Measurements from ENCODE around the gene CABP4. TPM values are rescaled to one million over a fixed set of nuclear protein-coding genes. Genes with fewer than 3 reads are reported as not detected.
A peak's percentile ranks its signal among the peaks of the same experiment; 100 is the strongest.

Gene CABP4
- total RNA-seq, 2 experiments from 2014 or later, result 2.8 to 3.0 TPM

- no peak overlapping the region for H3K4me3 Mint-ChIP-seq
- DNase-seq (no peak), ATAC-seq (ENCODE audit: low read depth) (no peak)
- no peaks in the 10 kb centered on the region for H3K9me3 Mint-ChIP-seq
- no peaks in the 10 kb centered on the region for H3K27me3 Mint-ChIP-seq
- peak overlapping the region; percentile 65 for H3K27ac Mint-ChIP-seq
- POLR2A ChIA-PET, result interaction anchor here (1.0 to 16.1 kb wide), 13 partner anchors 8 to 141 kb away, joined by 3 to 412 read pairs (median 6); partner anchors contain the start of genes CORO1B, PPP1CA, PTPRCAP and RAD9A
- H3K4me1 Mint-ChIP-seq, result peaks cover 65% of the 10 kb centered on the region
- peaks cover 9% of the 10 kb centered on the region for H3K36me3 Mint-ChIP-seq
These were observed 42.5 kb upstream of the CABP4 start for GRCh38 chr11:67412495-67413179.

GRCh38 chr11:67413266-67413849 is 41.8 kb upstream of the CABP4 start:
- DNase-seq (no peak), ATAC-seq (ENCODE audit: low read depth) (no peak)
- Mint-ChIP-seq H3K27me3 (no peaks in the 10 kb centered on the region), H3K4me1 (peaks cover 65% of the 10 kb centered on the region), H3K27ac (peak overlapping the region; percentile 65), H3K9me3 (no peaks in the 10 kb centered on the region), H3K4me3 (no peak overlapping the region), H3K36me3 (peaks cover 6% of the 10 kb centered on the region)
- POLR2A ChIA-PET, result interaction anchor here (1.1 to 16.1 kb wide), 9 partner anchors 7 to 125 kb away, joined by 3 to 412 read pairs (median 10); partner anchors contain the start of genes CORO1B, PPP1CA, PTPRCAP and RAD9A

- ATAC-seq (ENCODE audit: low read depth), result no peak
- Mint-ChIP-seq H3K4me3 (peak within 1 kb of the TSS; percentile 83), H3K4me1 (peaks cover 58% of the 10 kb centered on the region), H3K27ac (peak within 1 kb of the TSS; percentile 86), H3K9me3 (no peaks in the 10 kb centered on the region), H3K36me3 (no peaks in the 10 kb centered on the region), H3K27me3 (no peaks in the 10 kb centered on the region)
- POLR2A ChIA-PET, result interaction anchor here (0.6 to 16.1 kb wide), 5 partner anchors 8 to 49 kb away, joined by 3 to 412 read pairs (median 123); partner anchors contain the start of genes PPP1CA, PTPRCAP, RPS6KB2 and TBC1D10C
- DNase-seq, result no peak
These were observed 39.5 kb upstream of the CABP4 start, which contains the start of gene CARNS1 for GRCh38 chr11:67415501-67416304. TSS of gene CARNS1 (plus strand) at chr11:67415678. CDS start at chr11:67416200, 522 bp downstream.

- POLR2A ChIA-PET, result interaction anchor here (0.6 to 16.1 kb wide), 6 partner anchors 9 to 68 kb away, joined by 3 to 412 read pairs (median 80); partner anchors contain the start of genes AIP, PPP1CA, PTPRCAP and RPS6KB2
- H3K9me3 Mint-ChIP-seq, result no peaks in the 10 kb centered on the region
- peak overlapping the region; percentile 78 for H3K4me3 Mint-ChIP-seq
- no peaks in the 10 kb centered on the region for H3K27me3 Mint-ChIP-seq
- DNase-seq (peak; percentile 57), ATAC-seq (ENCODE audit: low read depth) (peak; percentile 2)
- H3K36me3 Mint-ChIP-seq, result no peaks in the 10 kb centered on the region
- peaks cover 53% of the 10 kb centered on the region for H3K4me1 Mint-ChIP-seq
- H3K27ac Mint-ChIP-seq, result peak overlapping the region; percentile 80
These were observed 38.5 kb upstream of the CABP4 start for GRCh38 chr11:67416416-67417335.

- ATAC-seq (ENCODE audit: low read depth) (no peak), DNase-seq (peak; percentile 41)
- peak overlapping the region; percentile 84 for H3K4me3 Mint-ChIP-seq
- H3K27ac Mint-ChIP-seq, result peak overlapping the region; percentile 88
- H3K4me1 Mint-ChIP-seq, result peaks cover 46% of the 10 kb centered on the region
- no peaks in the 10 kb centered on the region for H3K36me3 Mint-ChIP-seq
- POLR2A ChIA-PET, result interaction anchor here (0.6 to 16.1 kb wide), 6 partner anchors 9 to 67 kb away, joined by 3 to 412 read pairs (median 80); partner anchors contain the start of genes AIP, PPP1CA, PTPRCAP and RPS6KB2
- no peaks in the 10 kb centered on the region for H3K27me3 Mint-ChIP-seq
- H3K9me3 Mint-ChIP-seq, result no peaks in the 10 kb centered on the region
These were observed 37.7 kb upstream of the CABP4 start for GRCh38 chr11:67417425-67417824.

- Mint-ChIP-seq H3K27me3 (no peaks in the 10 kb centered on the region), H3K27ac (peak overlapping the region; percentile 88), H3K36me3 (no peaks in the 10 kb centered on the region), H3K4me3 (peak overlapping the region; percentile 84), H3K9me3 (no peaks in the 10 kb centered on the region), H3K4me1 (peaks cover 41% of the 10 kb centered on the region)
- POLR2A ChIA-PET, result interaction anchor here (0.7 to 16.1 kb wide), 11 partner anchors 11 to 87 kb away, joined by 3 to 412 read pairs (median 10); partner anchors contain the start of genes AIP, GPR152, PITPNM1 and PPP1CA
- peak; percentile 65 for DNase-seq
- no peak for ATAC-seq (ENCODE audit: low read depth)
These were observed 36.5 kb upstream of the CABP4 start for GRCh38 chr11:67418476-67419281.

GRCh38 chr11:67419325-67420049 is 35.7 kb upstream of the CABP4 start:
- peak overlapping the region; percentile 84 for H3K4me3 Mint-ChIP-seq
- H3K27me3 Mint-ChIP-seq, result no peaks in the 10 kb centered on the region
- peak overlapping the region; percentile 88 for H3K27ac Mint-ChIP-seq
- no peaks in the 10 kb centered on the region for H3K9me3 Mint-ChIP-seq
- POLR2A ChIA-PET, result interaction anchor here (0.8 to 16.1 kb wide), 13 partner anchors 7 to 86 kb away, joined by 3 to 412 read pairs (median 10); partner anchors contain the start of genes AIP, PITPNM1, POLD4 and PPP1CA
- DNase-seq (no peak), ATAC-seq (ENCODE audit: low read depth) (no peak)
- H3K36me3 Mint-ChIP-seq, result no peaks in the 10 kb centered on the region
- H3K4me1 Mint-ChIP-seq, result peaks cover 43% of the 10 kb centered on the region

GRCh38 chr11:67420147-67420645 is 35.0 kb upstream of the CABP4 start:
- no peak for ATAC-seq (ENCODE audit: low read depth)
- peak overlapping the region; percentile 84 for H3K4me3 Mint-ChIP-seq
- peaks cover 43% of the 10 kb centered on the region for H3K4me1 Mint-ChIP-seq
- H3K36me3 Mint-ChIP-seq, result no peaks in the 10 kb centered on the region
- H3K27me3 Mint-ChIP-seq, result no peaks in the 10 kb centered on the region
- peak overlapping the region; percentile 88 for H3K27ac Mint-ChIP-seq
- H3K9me3 Mint-ChIP-seq, result no peaks in the 10 kb centered on the region
- POLR2A ChIA-PET, result interaction anchor here (0.8 to 16.1 kb wide), 12 partner anchors 8 to 85 kb away, joined by 3 to 412 read pairs (median 13); partner anchors contain the start of genes AIP, PITPNM1, POLD4 and PPP1CA
- DNase-seq, result peak; percentile 58

GRCh38 chr11:67420646-67421429 is 34.3 kb upstream of the CABP4 start:
- Mint-ChIP-seq H3K27me3 (no peaks in the 10 kb centered on the region), H3K36me3 (no peaks in the 10 kb centered on the region), H3K9me3 (no peaks in the 10 kb centered on the region), H3K4me3 (peak overlapping the region; percentile 84), H3K27ac (peak overlapping the region; percentile 90), H3K4me1 (peaks cover 43% of the 10 kb centered on the region)
- DNase-seq, result peak; percentile 100
- peak; percentile 75 for ATAC-seq (ENCODE audit: low read depth)
- POLR2A ChIA-PET, result interaction anchor here (0.8 to 16.1 kb wide), 9 partner anchors 9 to 84 kb away, joined by 3 to 412 read pairs (median 30); partner anchors contain the start of genes AIP, PITPNM1, POLD4 and PPP1CA

GRCh38 chr11:67421430-67422031 is 33.6 kb upstream of the CABP4 start:
- Mint-ChIP-seq H3K4me3 (peak overlapping the region; percentile 84), H3K27ac (peak overlapping the region; percentile 90), H3K27me3 (no peaks in the 10 kb centered on the region), H3K4me1 (peaks cover 37% of the 10 kb centered on the region), H3K9me3 (no peaks in the 10 kb centered on the region), H3K36me3 (peaks cover 2% of the 10 kb centered on the region)
- DNase-seq, result no peak
- ATAC-seq (ENCODE audit: low read depth), result no peak
- POLR2A ChIA-PET, result interaction anchor here (1.9 to 16.1 kb wide), 7 partner anchors 9 to 83 kb away, joined by 10 to 412 read pairs (median 36); partner anchors contain the start of genes AIP, PITPNM1, PPP1CA and PTPRCAP

Measured in activated naive CD8-positive, alpha-beta T cell treated with anti-CD3 and anti-CD28 coated beads, Interleukin-2, amount 10 ng/mL, durations not matched to agents 7 days and 5 days (primary cell).